B cell (primary cell): ENCODE results near the gene S100A13.

Source experiments
- CTCF ChIP-seq: fragments of 200-600 bp; IDR thresholded peaks from one replicate; pipeline ENCODE4 v1.8.0; 2022; ENCODE audit warnings: antibody characterized with exemption, mild to moderate bottlenecking
- EZH2 ChIP-seq: IDR thresholded peaks from 2 replicates; pipeline ENCODE4 v1.6.1; 2012; ENCODE audit warnings: borderline replicate concordance, low read depth, mild to moderate bottlenecking, moderate library complexity, low read length; ENCODE audit not compliant: insufficient read depth, poor library complexity, severe bottlenecking

- TF ChIP-seq CTCF, result no peak
- no peak for TF ChIP-seq EZH2
Observed at GRCh38 chr1:153643816-153644215, 16.5 kb upstream of the S100A13 start.
